Heart right ventricle (tissue), 16 donors: Measurements from ENCODE around the gene SMCHD1. TPM values are rescaled to one million over a fixed set of nuclear protein-coding genes. Genes with fewer than 3 reads are reported as not detected.

Experiments
- ATAC-seq, 8 donors: fragments of 200-7000 bp; cut with Tn5 transposase; one replicate each; pipeline ENCODE4 v1.9.1; 2020; ENCODE audit warnings: mild to moderate bottlenecking in 8 of 8, moderate library complexity in 8 of 8, moderate number of reproducible peaks in 1 of 8
- DNase-seq, 2 donors: peaks; one replicate each; pipeline ENCODE4 v3.0.0-alpha.2; 2020
- H3K27ac ChIP-seq, 10 donors: fragments of 200-600 bp; sonication (generic) in 2 of 10; one replicate each; pipeline versions ENCODE4 v1.5.0 to v1.8.0; 2020 to 2022; ENCODE audit warnings: mild to moderate bottlenecking in 3 of 10
- H3K27me3 ChIP-seq, 7 donors: fragments of 200-600 bp; one replicate each; pipeline ENCODE4 v1.8.0; 2021 to 2022; ENCODE audit warnings: mild to moderate bottlenecking in 2 of 7
- H3K36me3 ChIP-seq, 9 donors: fragments of 200-600 bp; sonication (generic) in 1 of 9; one replicate each; pipeline versions ENCODE4 v1.5.0 to v1.8.0; 2020 to 2022; ENCODE audit warnings: mild to moderate bottlenecking in 2 of 9
- H3K4me1 ChIP-seq, 9 donors: fragments of 200-600 bp; sonication (generic) in 1 of 9; one replicate each; pipeline versions ENCODE4 v1.5.0 to v1.8.0; 2020 to 2022; ENCODE audit warnings: mild to moderate bottlenecking in 4 of 9
- H3K4me3 ChIP-seq, 10 donors: fragments of 200-600 bp; sonication (generic) in 2 of 10; one replicate each; pipeline versions ENCODE4 v1.5.0 to v1.8.0; 2020 to 2022; ENCODE audit warnings: mild to moderate bottlenecking in 7 of 10, moderate library complexity in 2 of 10
- H3K9me3 ChIP-seq, 11 donors: fragments of 200-600 bp in 10 of 11; sonication (generic) in 2 of 11; one replicate each; pipeline versions ENCODE4 v1.5.0 to v1.8.0; 2013 to 2022; ENCODE audit warnings: mild to moderate bottlenecking in 2 of 11, control low read depth in 1 of 11, moderate library complexity in 1 of 11
- whole genome bisulfite sequencing, 2 donors: extraction: QIAGEN DNeasy Blood & Tissue Kit; methylation state at CpG; one replicate each; pipeline ENCODE4 v1.1.7; 2013; ENCODE audit warnings: inconsistent platforms in 1 of 2; 5-methylcytosine and 5-hydroxymethylcytosine counted together
- intact Hi-C, 10 donors: fragments of 100-400 bp; cut with DNase I; formaldehyde crosslinking; loops; one replicate each; pipeline versions ENCODE4 v1.11.1 to v1.14.2; 2022
- polyA plus RNA-seq, 2 donors: library from polyadenylated mRNA; stranded (reverse); fragments of 200-250 nt; gene quantifications; one replicate each; pipeline ENCODE4 v1.2.3, GENCODE V29; 2013
- total RNA-seq, 10 donors: library from RNA; stranded (reverse); fragmentation: NEBNext Ultra II Directional in 3 of 10; extraction: Animal tissue kit (Norgen Biotek cat#: 25700) in 3 of 10; gene quantifications; one replicate each; pipeline versions ENCODE4 v1.2.1 to v1.2.4, GENCODE V29; 2021 to 2023
- TF ChIP-seq, protein P1 (sequence below), 9 donors: fragments of 200-600 bp; sonication (generic) in 2 of 9; IDR thresholded peaks; one replicate each; pipeline versions ENCODE4 v1.5.0 to v1.8.0; 2021 to 2022; ENCODE audit warnings: antibody characterized with exemption in 9 of 9, mild to moderate bottlenecking in 5 of 9, moderate library complexity in 1 of 9
- donor health status: Arrhythmogenic right ventricular cardiomyopathy.
- donor health status: ischemic (EF 13 %, LVEDD 7.1; RV severe dilation, severe dysfunction).
- donor health status: healthy with polysubstance abuse.
- donor health status: DM: no; HTN: yes; CAD: no.
- donor health status: DM: no; HTN: no; CAD: no.
- donor health status: ischemic (EF 25% LVEDD 6.9; RV normal size, moderate dysfunction).
- donor health status: ischemic (EF 25% LVEDD 5.7; RV mildly dilated, moderate dysfunction).
- donor health status: healthy.
- donor health status: DM: yes; HTN: yes; CAD: no.
- donor health status: Ischemic cardiomyopathy.
- donor health status: ischemic (EF 35%, LVEDD 5.7; RV mildly dilated, moderate dysfunction).
- donor health status: nonischemic (EF 11% LVEDD 7.7; RV severe dilation, severe dysfunction).
- donor health status: DM: yes; HTN: yes; CAD: no.
- donor health status: PGD.
- donor health status: ischemic (EF 29% LVEDD 5.4; RV normal size, mild dysfunction).
- donor health status: nonischemic (EF 23%, LVEDD 6.1; RV moderate dilation, normal function).

Gene SMCHD1
- total and polyA plus RNA-seq, 12 donors: 6.3 to 35.3 (median 30.3) TPM

- intact Hi-C loops: no loop called here
- Histone ChIP-seq H3K36me3 (peaks cover 0 to 100% (median 41%) of the 10 kb centered on the region in 9 donors), H3K4me1 (no peaks in the 10 kb centered on the region), H3K4me3 (no peak overlapping the region), H3K27me3 (no peaks in the 10 kb centered on the region), H3K9me3 (no peaks in the 10 kb centered on the region), H3K27ac (no peak overlapping the region)
- no peak for DNase-seq
- 68 to 78% methylated on average over 6 of the region's 6 CpGs for WGBS, 2 donors
- TF ChIP-seq, protein P1, sequence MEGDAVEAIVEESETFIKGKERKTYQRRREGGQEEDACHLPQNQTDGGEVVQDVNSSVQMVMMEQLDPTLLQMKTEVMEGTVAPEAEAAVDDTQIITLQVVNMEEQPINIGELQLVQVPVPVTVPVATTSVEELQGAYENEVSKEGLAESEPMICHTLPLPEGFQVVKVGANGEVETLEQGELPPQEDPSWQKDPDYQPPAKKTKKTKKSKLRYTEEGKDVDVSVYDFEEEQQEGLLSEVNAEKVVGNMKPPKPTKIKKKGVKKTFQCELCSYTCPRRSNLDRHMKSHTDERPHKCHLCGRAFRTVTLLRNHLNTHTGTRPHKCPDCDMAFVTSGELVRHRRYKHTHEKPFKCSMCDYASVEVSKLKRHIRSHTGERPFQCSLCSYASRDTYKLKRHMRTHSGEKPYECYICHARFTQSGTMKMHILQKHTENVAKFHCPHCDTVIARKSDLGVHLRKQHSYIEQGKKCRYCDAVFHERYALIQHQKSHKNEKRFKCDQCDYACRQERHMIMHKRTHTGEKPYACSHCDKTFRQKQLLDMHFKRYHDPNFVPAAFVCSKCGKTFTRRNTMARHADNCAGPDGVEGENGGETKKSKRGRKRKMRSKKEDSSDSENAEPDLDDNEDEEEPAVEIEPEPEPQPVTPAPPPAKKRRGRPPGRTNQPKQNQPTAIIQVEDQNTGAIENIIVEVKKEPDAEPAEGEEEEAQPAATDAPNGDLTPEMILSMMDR (IDR thresholded peaks at IDR 0.05): no peak
- ATAC-seq: no peak
Measured at GRCh38 chr18:2706903-2707302, 51.4 kb downstream of the SMCHD1 start.

GRCh38 chr18:2707551-2708168 is 52.1 kb downstream of the SMCHD1 start:
- TF ChIP-seq, protein P1 (IDR thresholded peaks at IDR 0.05): no peak
- intact Hi-C loops: no loop called here
- 96% methylated on average over 2 of the region's 2 CpGs for WGBS, 2 donors
- ATAC-seq (no peak), DNase-seq (no peak)
- Histone ChIP-seq H3K9me3 (no peaks in the 10 kb centered on the region), H3K27me3 (no peaks in the 10 kb centered on the region), H3K27ac (no peak overlapping the region), H3K36me3 (peaks cover 0 to 100% (median 37%) of the 10 kb centered on the region in 9 donors), H3K4me3 (no peak overlapping the region), H3K4me1 (no peaks in the 10 kb centered on the region)

GRCh38 chr18:2709316-2709715 is 53.8 kb downstream of the SMCHD1 start:
- DNase-seq (no peak), ATAC-seq (no peak)
- H3K9me3 ChIP-seq: no peaks in the 10 kb centered on the region
- H3K27ac ChIP-seq: no peak overlapping the region
- H3K27me3 ChIP-seq: no peaks in the 10 kb centered on the region
- H3K4me3 ChIP-seq: no peak overlapping the region
- TF ChIP-seq, protein P1 (IDR thresholded peaks at IDR 0.05): no peak
- intact Hi-C loops: no loop called here
- H3K36me3 ChIP-seq: peaks cover 0 to 100% (median 37%) of the 10 kb centered on the region in 9 donors
- peaks cover 0 to 5% (median 0%) of the 10 kb centered on the region in 9 donors for H3K4me1 ChIP-seq
- WGBS, 2 donors: 70 to 71% methylated on average over 4 of the region's 4 CpGs

- H3K4me1 ChIP-seq: peaks cover 0 to 23% (median 16%) of the 10 kb centered on the region in 9 donors
- TF ChIP-seq, protein P1 (IDR thresholded peaks at IDR 0.05): no peak
- H3K36me3 ChIP-seq: peaks cover 0 to 97% (median 21%) of the 10 kb centered on the region in 9 donors
- H3K27ac ChIP-seq: no peak overlapping the region
- no peak for DNase-seq
- no peaks in the 10 kb centered on the region for H3K9me3 ChIP-seq
- intact Hi-C loops: no loop called here
- no peak overlapping the region for H3K4me3 ChIP-seq
- ATAC-seq: no peak
- H3K27me3 ChIP-seq: no peaks in the 10 kb centered on the region
Measured at GRCh38 chr18:2714140-2714539, 58.6 kb downstream of the SMCHD1 start.
